Stimulated activated CD4-positive, alpha-beta T cell treated with anti-CD3 and anti-CD28 coated beads, Interleukin-4, amount 100 ng/mL, for 48 hours (primary cell): ENCODE results near the gene RASA1.
"Not testable (repeated sequence)": the region's sequence is repeated elsewhere in the genome, so short reads cannot be mapped to it uniquely, and the experiment has no call there.

Source experiments
- DNase-seq, 2 donors: peaks; one replicate each; pipeline ENCODE4 v3.0.0-alpha.2; 2020; ENCODE audit warnings: low read depth in 2 of 2

RASA1 gene

GRCh38 chr5:87267574-87268125 lies at the start of gene RASA1:
Gene RASA1, plus strand, starts transcription at chr5:87267883. Its CDS starts 569 bp downstream, at chr5:87268452.
- peak; percentile 84 to 89 for DNase-seq

GRCh38 chr5:87229780-87230179 lies 37.9 kb upstream of the RASA1 start:
- no peak for DNase-seq

DNA sequence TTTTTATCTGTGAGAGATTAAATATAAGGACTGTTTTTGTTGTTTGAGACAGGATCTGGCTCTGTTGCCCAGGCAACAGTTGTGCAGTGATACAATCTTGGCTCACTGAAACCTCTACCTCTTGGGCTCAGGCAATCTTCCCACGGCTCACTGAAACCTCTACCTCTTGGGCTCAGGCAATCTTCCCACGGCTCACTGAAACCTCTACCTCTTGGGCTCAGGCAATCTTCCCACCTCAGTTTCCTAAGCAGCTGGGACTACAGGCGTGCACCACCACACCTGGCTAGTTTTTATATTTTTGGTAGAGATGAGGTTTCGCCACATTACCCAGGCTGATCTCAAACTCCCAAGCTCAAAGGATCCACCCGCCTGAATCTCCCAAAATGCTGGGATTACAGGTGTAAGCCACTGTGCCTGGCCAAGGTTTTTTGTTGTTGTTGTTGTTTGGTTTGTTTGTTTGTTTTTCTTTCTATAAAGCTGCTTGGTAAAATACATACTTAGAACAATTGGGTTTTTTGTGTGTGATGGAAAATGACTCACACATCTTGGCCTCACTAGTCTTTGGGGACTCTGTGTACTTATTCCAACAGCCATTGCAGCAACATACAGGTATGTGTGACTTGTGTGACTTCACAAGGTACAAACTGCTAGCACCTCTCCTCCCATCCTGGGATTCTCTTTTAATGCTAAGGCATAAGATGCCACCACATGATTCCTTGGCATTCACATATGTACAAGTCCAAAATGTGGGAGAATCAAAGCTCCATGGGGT lies 36.5 kb upstream of the RASA1 start:
- DNase-seq: no peak

DNA sequence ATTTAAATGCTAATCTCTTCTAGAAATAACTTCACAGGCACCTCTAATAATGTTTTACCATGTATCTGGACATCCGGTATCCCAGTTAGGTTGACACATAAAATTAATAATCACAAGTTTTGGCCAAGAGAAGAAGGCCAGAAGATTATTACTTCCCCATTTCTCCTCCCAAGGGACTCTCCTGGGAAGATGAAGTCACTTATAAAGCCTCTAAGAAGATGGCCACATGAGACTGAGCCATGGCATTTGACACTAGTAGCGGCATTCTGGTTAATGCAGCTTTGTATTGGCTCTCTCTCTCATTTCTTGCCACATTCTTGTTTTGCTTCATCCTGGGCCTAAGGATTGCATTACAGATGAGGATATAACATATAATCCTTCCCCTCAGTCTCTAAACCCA lies 34.5 kb upstream of the RASA1 start:
- no peak for DNase-seq

GRCh38 chr5:87241555-87241954 lies 26.1 kb upstream of the RASA1 start:
- DNase-seq: no peak

DNA sequence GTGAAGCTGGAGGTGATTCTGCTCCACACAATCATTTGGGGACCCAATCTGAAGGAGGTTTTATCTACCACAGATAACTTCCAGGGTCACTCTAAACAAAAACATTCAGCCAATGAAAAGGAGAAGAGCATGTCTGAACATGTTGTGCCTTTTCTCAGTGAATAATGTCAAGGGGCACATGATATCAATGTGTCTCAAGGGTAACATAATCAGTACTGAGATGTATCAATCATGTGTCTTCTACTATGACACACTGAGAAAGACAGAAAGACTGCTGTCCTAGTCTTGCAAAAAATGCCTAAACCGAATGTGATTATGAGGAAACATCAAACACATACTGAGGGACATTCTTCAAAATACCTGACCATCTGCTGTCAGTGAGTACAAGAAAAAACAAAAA lies 25.4 kb upstream of the RASA1 start:
- DNase-seq: no peak

GRCh38 chr5:87243161-87243844 lies 24.4 kb upstream of the RASA1 start:
- no peak for DNase-seq

- no peak for DNase-seq
Measured at GRCh38 chr5:87245451-87245850, 22.2 kb upstream of the RASA1 start.

DNA sequence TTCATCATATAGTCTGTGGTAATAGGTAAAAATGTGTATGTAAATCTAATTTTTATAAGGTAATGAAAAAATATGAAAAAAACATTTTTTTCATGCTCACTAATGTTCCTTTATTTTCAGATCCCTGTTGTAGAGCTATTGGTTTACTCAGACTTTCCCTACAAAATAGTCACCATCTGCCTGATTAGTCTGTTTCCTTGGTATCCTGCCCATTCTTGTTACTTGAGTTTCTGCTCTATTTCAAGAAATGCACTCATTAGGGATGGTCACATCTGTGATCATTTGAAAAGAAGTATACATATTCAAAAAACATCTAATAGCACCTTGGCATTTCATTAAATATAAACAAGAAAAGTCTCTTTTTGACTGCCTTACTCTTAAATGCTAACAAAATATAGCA lies 21.6 kb upstream of the RASA1 start:
- DNase-seq: no peak

- DNase-seq: no peak
Measured at GRCh38 chr5:87252283-87252605, 15.4 kb upstream of the RASA1 start.

DNA sequence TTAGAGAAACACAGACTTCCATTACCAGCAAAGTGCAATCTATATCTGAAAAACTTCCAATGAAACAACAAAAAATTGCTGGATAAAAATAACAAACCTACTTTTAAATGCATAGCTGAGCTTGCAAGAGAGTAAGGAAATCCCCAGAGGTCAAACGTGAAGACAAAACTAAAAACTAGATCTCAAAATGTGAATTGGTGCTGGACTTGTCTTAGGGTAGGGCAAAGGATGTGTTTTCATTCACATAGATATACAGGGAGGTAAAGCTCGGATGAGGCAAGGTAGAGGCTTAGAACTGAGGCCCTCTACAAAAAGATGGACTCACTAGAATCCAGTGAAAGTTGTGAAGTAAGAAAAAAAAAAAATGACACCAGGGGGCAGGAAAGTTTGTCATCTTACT lies 13.6 kb upstream of the RASA1 start:
- no peak for DNase-seq

DNA sequence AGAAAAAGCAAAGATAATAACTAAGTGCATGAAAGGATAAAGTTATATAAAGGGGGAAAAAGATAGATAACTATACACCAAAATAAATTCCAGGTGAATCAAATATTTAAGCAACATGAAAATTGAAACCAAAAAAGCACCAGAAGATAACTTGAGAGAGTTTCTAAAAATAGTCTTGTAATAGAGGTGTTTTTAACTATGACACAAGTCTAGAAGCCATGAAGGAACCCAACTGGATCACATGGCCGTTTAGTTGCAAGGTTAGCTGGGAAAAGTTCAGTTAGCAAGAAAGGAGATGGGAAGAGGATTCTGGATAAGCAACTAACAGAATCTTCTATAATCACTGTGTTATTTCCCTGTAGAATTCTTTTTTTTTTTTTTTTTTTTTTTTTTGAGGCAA lies 9.2 kb upstream of the RASA1 start:
- no peak for DNase-seq

DNA sequence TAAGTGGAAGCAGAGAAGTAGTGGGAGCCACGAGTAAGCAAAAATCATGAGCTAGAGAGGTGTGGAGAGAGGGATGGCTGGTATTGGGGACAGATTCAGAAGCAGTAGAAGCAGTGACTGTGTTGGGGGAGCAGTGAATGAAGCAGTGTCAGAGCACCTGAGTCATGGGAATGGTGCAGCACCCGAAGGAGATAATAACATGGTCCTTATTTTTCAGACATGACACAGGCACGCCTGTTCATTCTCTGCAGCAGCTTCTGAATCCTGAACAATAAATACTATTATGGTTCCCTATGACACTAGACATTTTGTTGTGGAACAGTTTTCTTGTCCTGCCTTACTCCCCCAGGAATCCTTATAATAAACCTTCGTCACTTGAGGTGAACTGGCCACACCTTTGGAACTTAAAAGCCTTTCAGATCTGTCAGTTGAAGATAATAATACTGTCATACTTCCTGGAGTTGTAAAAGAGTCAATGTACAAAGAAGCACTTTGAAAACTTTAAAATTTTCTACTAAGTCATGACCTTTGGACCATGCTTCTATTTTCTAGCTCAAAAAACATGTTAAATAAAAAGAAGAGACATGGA lies 7.0 kb upstream of the RASA1 start:
- no peak for DNase-seq

DNA sequence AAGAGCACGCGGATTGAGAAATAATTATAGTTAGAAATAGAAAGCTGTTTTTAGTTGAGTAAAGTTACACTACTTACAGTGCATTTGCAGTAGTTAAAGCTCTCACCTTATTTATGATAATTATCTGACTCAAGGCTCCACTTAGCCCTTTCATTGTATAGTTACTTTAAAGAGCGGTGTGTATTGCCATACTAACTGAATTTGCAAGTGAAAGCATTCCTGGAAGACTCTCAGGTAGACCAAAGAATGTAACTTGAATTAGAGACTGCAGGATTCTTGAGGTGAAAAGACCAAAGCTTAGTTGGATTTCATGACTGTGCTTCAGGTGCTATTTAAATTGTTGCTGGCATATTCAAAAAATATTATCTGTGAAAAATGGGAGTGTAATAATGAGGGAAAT lies 4.2 kb upstream of the RASA1 start:
- DNase-seq: no peak

DNA sequence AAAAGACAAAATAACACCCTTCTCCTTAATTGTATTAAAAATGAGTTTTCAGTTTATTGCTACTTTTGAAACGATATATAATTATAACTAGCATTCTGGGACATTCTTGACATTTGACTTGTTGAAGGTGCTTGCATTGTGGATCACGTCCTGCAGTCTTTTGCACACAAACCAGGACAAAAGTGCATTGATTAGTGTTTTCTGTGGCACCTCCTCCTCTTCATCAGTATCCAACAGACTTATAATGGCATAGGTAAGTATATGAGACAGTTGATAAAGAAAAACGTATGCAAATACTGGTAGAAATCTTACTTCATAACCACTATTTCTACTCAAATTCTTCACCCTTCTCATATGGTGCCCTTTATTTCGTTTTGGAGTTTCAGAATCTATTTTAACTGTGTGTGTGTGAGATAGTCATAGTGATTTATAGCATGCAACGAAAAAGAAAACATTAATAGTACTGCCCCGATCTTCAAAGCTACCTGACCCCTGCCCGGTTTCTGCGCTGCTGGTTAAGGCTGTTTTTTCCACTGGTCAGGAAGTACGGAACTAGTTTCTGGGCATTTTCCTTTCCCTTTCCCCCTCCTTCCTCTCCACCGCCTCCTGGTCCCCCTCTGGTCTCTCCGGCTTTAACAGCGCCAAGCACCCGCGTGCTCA lies 639 bp upstream of the RASA1 start:
- no peak for DNase-seq

- peak; percentile 52 to 67 for DNase-seq
Measured at GRCh38 chr5:87268126-87268969, 665 bp downstream of the RASA1 start.

DNA sequence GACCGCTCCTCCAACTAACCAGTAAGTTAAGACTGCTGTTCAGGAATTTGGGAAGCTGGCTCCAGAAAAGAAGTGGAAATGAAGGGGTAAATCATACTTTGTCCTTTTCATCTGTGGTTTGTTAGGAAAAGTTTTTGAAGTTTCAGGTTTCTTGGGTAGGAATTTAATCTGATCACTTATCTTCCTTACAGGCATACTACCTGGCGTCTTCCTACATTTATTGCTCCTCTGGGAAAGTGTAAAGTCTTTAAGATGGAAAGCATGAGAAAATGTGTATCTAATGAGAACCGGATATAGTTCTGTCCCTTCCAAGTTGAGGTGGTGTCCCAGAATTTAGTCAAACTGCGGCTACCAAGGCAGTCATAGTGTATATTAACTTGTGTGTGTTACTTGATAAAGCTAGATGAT lies 1.3 kb downstream of the RASA1 start:
- DNase-seq: no peak

DNA sequence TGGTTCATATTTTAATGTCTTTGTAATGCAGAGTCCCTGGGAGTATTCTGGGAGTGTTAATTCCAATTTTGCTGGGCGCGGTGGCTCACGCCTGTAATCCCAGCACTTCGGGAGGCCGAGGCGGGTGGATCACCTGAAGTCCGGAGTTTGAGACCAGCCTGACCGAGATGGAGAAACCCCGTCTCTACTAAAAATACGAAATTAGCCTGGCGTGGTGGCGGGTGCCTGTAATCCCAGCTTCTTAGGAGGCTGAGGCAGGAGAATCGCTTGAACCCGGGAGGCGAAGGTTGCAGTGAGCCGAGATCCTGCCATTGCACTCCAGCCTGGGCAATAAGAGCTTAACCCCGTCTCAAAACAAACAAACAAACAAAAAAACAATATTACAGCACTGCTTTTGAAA lies 3.2 kb downstream of the RASA1 start:
- DNase-seq: not testable (repeated sequence)

GRCh38 chr5:87276655-87277054 lies 9.0 kb downstream of the RASA1 start:
- no peak for DNase-seq

- no peak for DNase-seq
Measured at GRCh38 chr5:87277279-87277835, 9.7 kb downstream of the RASA1 start.

- no peak for DNase-seq
Measured at GRCh38 chr5:87278590-87279100, 11.0 kb downstream of the RASA1 start.
